ENCODE measurements around the gene MCEMP1.

MCEMP1 gene

GRCh38 chr19:7674010-7675005 lies 2.6 kb upstream of the MCEMP1 start:
- DNase-seq, result no peak

- no peak for DNase-seq
Observed at GRCh38 chr19:7676376-7676775, 514 bp upstream of the MCEMP1 start.

- no peak for DNase-seq
Observed at GRCh38 chr19:7677669-7678311, 900 bp downstream of the MCEMP1 start.

GRCh38 chr19:7678971-7679751 lies 2.3 kb downstream of the MCEMP1 start:
- DNase-seq, result no peak

- no peak for DNase-seq
Observed at GRCh38 chr19:7679771-7680605, 3.1 kb downstream of the MCEMP1 start.

- peak; percentile 43 for DNase-seq
Observed at GRCh38 chr19:7680606-7681339, 3.9 kb downstream of the MCEMP1 start, which contains the start of gene TRAPPC5. Gene TRAPPC5, plus strand, starts transcription at chr19:7680833. Its CDS starts 1,421 bp downstream, at chr19:7682254.

GRCh38 chr19:7681340-7682174 lies 4.7 kb downstream of the MCEMP1 start:
- peak; percentile 64 for DNase-seq

- DNase-seq, result no peak
Observed at GRCh38 chr19:7682175-7682855, 5.4 kb downstream of the MCEMP1 start.

- no peak for DNase-seq
Observed at GRCh38 chr19:7685546-7686445, 8.9 kb downstream of the MCEMP1 start.

GRCh38 chr19:7687177-7687576 lies 10.3 kb downstream of the MCEMP1 start:
- DNase-seq, result no peak

GRCh38 chr19:7689165-7689564 lies 12.3 kb downstream of the MCEMP1 start:
- DNase-seq, result no peak

GRCh38 chr19:7690779-7691258 lies 13.9 kb downstream of the MCEMP1 start:
- DNase-seq, result no peak

GRCh38 chr19:7691497-7691896 lies 14.6 kb downstream of the MCEMP1 start:
- no peak for DNase-seq

GRCh38 chr19:7692417-7693088 lies 15.7 kb downstream of the MCEMP1 start:
- DNase-seq, result no peak

- no peak for DNase-seq
Observed at GRCh38 chr19:7694499-7694898, 17.6 kb downstream of the MCEMP1 start.

GRCh38 chr19:7697721-7698287 lies 20.9 kb downstream of the MCEMP1 start:
- no peak for DNase-seq

- DNase-seq, result no peak
Observed at GRCh38 chr19:7698583-7698982, 21.7 kb downstream of the MCEMP1 start.

- DNase-seq, result no peak
Observed at GRCh38 chr19:7699003-7699402, 22.1 kb downstream of the MCEMP1 start.
